HepG2 (cell line): ENCODE results near the gene SLC39A10.

Experiments used
- EZH2 ChIP-seq: conservative IDR thresholded peaks from 2 replicates; pipeline ENCODE4 v1.6.1; 2012; ENCODE audit warnings: mild to moderate bottlenecking, low read depth, low read length, moderate library complexity
- MEIS1 ChIP-seq: sonication (generic); formaldehyde crosslinking; IDR thresholded peaks from 2 replicates; pipeline ENCODE4 v1.9.0; 2021; ENCODE audit warnings: mild to moderate bottlenecking, missing genetic modification reagents, moderate library complexity, borderline replicate concordance
- POLR2A ChIP-seq, 2 experiments: IDR thresholded peaks; 2 replicates each; pipeline ENCODE4 v1.6.1; 2011; ENCODE audit warnings: low read depth in 2 of 2, low read length in 2 of 2, mild to moderate bottlenecking in 1 of 2, moderate library complexity in 1 of 2; ENCODE audit not compliant: insufficient read depth in 1 of 2
- POLR2AphosphoS5 ChIP-seq: IDR thresholded peaks from 2 replicates; pipeline ENCODE4 v1.6.1; 2012; ENCODE audit warnings: low read depth, low read length
- SMARCC2 ChIP-seq: fragments of 450-650 bp; IDR thresholded peaks from 2 replicates; pipeline ENCODE4 v1.6.1; 2017; ENCODE audit warnings: antibody characterized with exemption, mild to moderate bottlenecking
- TF ChIP-seq, protein P1 (sequence below): sonication (generic); formaldehyde crosslinking; IDR thresholded peaks from 2 replicates; pipeline ENCODE4 v1.5.0; 2020; ENCODE audit warnings: mild to moderate bottlenecking, missing genetic modification reagents, moderate library complexity
- TF ChIP-seq, protein P2 (sequence below): sonication (generic); formaldehyde crosslinking; IDR thresholded peaks from 2 replicates; pipeline ENCODE4 v1.4.0; 2020; ENCODE audit warnings: missing genetic modification reagents

DNA sequence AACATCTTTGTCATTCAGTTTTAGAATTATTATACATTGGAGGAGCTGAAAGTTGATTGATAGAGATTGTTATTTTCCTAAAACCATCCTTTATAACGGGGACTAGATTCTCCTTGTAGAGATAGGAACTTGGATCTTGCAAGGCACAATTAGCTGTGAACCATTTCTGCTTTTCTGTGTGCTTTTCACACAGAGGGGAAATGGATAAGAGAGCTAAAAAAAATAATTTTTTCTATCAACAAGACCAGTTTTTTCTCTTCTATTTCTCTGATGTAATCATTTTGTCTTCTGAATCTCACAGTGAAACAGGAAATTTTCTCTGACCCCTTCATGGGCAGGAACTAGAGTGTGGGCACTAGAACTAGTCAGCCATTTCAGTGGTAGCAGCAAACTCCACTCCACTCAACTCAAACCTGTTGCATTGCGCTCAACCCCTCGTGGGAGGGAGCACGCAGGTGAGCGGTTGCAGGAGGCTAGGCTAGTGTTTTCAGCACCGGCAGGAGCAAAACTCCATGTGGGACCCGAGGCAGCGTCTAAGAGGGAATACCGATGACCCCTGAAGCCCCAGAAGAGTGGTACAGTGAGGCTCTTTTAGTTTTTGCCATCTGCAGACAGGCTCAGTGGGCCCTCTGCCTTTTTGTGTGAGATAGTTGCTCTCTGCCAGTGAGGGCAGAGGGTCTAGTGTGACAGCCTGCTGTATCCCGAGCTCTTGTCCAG, 24.0 kb upstream of the SLC39A10 start:
- TF ChIP-seq, protein P1, sequence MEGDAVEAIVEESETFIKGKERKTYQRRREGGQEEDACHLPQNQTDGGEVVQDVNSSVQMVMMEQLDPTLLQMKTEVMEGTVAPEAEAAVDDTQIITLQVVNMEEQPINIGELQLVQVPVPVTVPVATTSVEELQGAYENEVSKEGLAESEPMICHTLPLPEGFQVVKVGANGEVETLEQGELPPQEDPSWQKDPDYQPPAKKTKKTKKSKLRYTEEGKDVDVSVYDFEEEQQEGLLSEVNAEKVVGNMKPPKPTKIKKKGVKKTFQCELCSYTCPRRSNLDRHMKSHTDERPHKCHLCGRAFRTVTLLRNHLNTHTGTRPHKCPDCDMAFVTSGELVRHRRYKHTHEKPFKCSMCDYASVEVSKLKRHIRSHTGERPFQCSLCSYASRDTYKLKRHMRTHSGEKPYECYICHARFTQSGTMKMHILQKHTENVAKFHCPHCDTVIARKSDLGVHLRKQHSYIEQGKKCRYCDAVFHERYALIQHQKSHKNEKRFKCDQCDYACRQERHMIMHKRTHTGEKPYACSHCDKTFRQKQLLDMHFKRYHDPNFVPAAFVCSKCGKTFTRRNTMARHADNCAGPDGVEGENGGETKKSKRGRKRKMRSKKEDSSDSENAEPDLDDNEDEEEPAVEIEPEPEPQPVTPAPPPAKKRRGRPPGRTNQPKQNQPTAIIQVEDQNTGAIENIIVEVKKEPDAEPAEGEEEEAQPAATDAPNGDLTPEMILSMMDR (CRISPR knock-in tag) = no peak
- TF ChIP-seq SMARCC2 (no peak), EZH2 (no peak), POLR2A (IDR thresholded peaks at IDR 0.05; ENCODE audit: insufficient read depth in 1 of 2, low read depth in 2 of 2, low read length in 2 of 2) (no peak), MEIS1 (no peak), POLR2AphosphoS5 (no peak)
- TF ChIP-seq, protein P2, sequence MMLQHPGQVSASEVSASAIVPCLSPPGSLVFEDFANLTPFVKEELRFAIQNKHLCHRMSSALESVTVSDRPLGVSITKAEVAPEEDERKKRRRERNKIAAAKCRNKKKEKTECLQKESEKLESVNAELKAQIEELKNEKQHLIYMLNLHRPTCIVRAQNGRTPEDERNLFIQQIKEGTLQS (CRISPR knock-in tag) = no peak
